Right lung (tissue), 5 donors: ENCODE data around the gene PTPRQ. TPM values are rescaled to one million over a fixed set of nuclear protein-coding genes. Genes with fewer than 3 reads are reported as not detected.

ENCODE experiments used
- DNase-seq, 2 donors: peaks; one replicate each; pipeline ENCODE4 v3.0.0-alpha.2; 2013
- polyA plus RNA-seq, 5 donors: library from polyadenylated mRNA; unstranded; fragments of 120-200 nt; gene quantifications; one replicate each; pipeline versions ENCODE4 v1.2.1 to v1.2.3, GENCODE V29; 2013; ENCODE audit warnings: inconsistent platforms in 1 of 5, low replicate concordance in 1 of 5; ENCODE audit not compliant: insufficient read length in 5 of 5, insufficient read depth in 1 of 5

Gene PTPRQ
- polyA plus RNA-seq, 5 donors, result 2.6 to 9.3 (median 5.6) TPM

GRCh38 chr12:80721326-80721725, 277.3 kb downstream of the PTPRQ start:
- DNase-seq, result no peak
